HL-60 (cell line): ENCODE results near the gene PPM1F.

Source experiments
- CTCF ChIP-seq: IDR thresholded peaks from one replicate; pipeline ENCODE4 v1.5.1; 2011; ENCODE audit warnings: low read length, control low read depth, inconsistent platforms; ENCODE audit not compliant: insufficient read depth
- GABPA ChIP-seq: IDR thresholded peaks from 2 replicates; pipeline ENCODE4 v1.6.1; 2012; ENCODE audit warnings: low read depth
- POLR2AphosphoS5 ChIP-seq: IDR thresholded peaks from 2 replicates; pipeline ENCODE4 v1.6.1; 2012; ENCODE audit warnings: low read depth
- SPI1 ChIP-seq: IDR thresholded peaks from 2 replicates; pipeline ENCODE4 v1.6.1; 2012; ENCODE audit warnings: low read depth, mild to moderate bottlenecking, borderline replicate concordance
- TF ChIP-seq, protein P1 (sequence below): IDR thresholded peaks from 2 replicates; pipeline ENCODE4 v1.6.1; 2012; ENCODE audit warnings: low read depth; ENCODE audit not compliant: insufficient replicate concordance

GRCh38 chr22:21917181-21917958 lies 35.3 kb downstream of the PPM1F start:
- TF ChIP-seq CTCF (no peak), POLR2AphosphoS5 (no peak), SPI1 (no peak), GABPA (no peak)
- TF ChIP-seq, protein P1, sequence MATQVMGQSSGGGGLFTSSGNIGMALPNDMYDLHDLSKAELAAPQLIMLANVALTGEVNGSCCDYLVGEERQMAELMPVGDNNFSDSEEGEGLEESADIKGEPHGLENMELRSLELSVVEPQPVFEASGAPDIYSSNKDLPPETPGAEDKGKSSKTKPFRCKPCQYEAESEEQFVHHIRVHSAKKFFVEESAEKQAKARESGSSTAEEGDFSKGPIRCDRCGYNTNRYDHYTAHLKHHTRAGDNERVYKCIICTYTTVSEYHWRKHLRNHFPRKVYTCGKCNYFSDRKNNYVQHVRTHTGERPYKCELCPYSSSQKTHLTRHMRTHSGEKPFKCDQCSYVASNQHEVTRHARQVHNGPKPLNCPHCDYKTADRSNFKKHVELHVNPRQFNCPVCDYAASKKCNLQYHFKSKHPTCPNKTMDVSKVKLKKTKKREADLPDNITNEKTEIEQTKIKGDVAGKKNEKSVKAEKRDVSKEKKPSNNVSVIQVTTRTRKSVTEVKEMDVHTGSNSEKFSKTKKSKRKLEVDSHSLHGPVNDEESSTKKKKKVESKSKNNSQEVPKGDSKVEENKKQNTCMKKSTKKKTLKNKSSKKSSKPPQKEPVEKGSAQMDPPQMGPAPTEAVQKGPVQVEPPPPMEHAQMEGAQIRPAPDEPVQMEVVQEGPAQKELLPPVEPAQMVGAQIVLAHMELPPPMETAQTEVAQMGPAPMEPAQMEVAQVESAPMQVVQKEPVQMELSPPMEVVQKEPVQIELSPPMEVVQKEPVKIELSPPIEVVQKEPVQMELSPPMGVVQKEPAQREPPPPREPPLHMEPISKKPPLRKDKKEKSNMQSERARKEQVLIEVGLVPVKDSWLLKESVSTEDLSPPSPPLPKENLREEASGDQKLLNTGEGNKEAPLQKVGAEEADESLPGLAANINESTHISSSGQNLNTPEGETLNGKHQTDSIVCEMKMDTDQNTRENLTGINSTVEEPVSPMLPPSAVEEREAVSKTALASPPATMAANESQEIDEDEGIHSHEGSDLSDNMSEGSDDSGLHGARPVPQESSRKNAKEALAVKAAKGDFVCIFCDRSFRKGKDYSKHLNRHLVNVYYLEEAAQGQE = no peak
